ENCODE measurements around the gene ZNF532.

ZNF532 gene

DNA sequence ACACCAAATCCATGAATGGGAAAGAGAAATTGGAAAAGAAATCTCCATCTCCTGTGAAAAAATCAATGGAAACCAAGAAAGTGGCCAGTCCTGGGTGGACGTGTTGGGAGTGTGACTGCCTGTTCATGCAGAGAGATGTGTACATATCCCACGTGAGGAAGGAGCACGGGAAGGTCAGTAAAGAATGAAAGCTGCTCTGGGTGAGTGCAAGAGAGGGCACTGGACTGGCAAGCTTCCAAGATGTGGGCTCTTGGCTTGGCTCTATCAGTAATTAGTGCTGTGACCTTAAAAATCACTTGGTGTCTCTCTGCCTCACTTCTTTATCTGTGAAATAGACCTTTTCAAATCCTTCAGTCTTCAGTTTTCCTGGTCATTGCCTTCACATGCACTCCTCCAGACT lies 89.0 kb downstream of the ZNF532 start:
- TF ChIP-seq, protein P1, sequence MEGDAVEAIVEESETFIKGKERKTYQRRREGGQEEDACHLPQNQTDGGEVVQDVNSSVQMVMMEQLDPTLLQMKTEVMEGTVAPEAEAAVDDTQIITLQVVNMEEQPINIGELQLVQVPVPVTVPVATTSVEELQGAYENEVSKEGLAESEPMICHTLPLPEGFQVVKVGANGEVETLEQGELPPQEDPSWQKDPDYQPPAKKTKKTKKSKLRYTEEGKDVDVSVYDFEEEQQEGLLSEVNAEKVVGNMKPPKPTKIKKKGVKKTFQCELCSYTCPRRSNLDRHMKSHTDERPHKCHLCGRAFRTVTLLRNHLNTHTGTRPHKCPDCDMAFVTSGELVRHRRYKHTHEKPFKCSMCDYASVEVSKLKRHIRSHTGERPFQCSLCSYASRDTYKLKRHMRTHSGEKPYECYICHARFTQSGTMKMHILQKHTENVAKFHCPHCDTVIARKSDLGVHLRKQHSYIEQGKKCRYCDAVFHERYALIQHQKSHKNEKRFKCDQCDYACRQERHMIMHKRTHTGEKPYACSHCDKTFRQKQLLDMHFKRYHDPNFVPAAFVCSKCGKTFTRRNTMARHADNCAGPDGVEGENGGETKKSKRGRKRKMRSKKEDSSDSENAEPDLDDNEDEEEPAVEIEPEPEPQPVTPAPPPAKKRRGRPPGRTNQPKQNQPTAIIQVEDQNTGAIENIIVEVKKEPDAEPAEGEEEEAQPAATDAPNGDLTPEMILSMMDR (IDR thresholded peaks at IDR 0.05): no peak
- Histone ChIP-seq H3K4me3 (no peak overlapping the region), H3K27ac (no peak overlapping the region)
- DNase-seq (ENCODE audit: low spot score): no peak

DNA sequence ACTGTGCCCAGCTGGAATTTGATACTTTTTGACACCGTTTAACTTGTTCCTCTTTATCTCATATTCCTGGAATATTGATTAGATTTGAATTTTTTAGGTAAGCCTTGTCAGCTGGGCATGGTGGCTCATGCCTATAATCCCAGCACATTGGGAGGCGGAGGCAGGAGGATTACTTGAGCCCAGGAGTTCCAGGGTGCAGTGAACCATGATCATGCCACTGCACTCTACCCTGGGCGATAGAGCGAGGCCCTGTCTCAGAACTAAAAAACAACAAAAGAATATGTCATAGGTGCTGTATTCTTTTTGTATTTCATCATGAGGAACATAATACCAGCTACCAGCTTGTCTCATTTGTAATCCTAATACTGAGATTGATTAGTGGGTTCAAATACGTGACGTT lies 90.3 kb downstream of the ZNF532 start:
- Histone ChIP-seq H3K27ac (no peak overlapping the region), H3K4me3 (no peak overlapping the region)
- TF ChIP-seq, protein P1 (IDR thresholded peaks at IDR 0.05): no peak
- DNase-seq (ENCODE audit: low spot score): no peak

DNA sequence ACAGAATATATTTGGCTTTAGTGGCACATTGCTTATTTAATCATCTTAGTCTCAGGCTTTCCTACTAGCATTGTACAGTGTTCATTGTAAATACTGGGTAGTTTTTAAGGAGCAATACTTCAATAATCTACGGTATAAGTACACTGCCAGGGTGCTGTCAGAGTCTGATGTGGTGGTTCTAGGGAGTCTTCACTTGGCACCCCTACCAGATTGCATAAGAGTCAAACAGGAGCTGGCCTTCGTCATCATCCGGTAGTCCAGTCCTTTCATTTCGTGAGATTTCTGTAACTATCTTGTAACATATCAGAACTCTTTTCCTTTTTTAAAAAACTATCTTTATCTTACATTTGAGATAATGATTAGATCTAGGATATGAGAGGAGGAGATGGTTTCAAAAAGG lies 91.1 kb downstream of the ZNF532 start:
- Histone ChIP-seq H3K4me3 (no peak overlapping the region), H3K27ac (no peak overlapping the region)
- no peak for DNase-seq (ENCODE audit: low spot score)
- TF ChIP-seq, protein P1 (IDR thresholded peaks at IDR 0.05): no peak

GRCh38 chr18:58958628-58959027 lies 94.0 kb downstream of the ZNF532 start:
- no peak for DNase-seq (ENCODE audit: low spot score)
- TF ChIP-seq, protein P1 (IDR thresholded peaks at IDR 0.05): no peak
- Histone ChIP-seq H3K4me3 (no peak overlapping the region), H3K27ac (no peak overlapping the region)

GRCh38 chr18:58960508-58960907 lies 95.8 kb downstream of the ZNF532 start:
- Histone ChIP-seq H3K27ac (peak overlapping the region in 1 of 2 donors; percentile 12), H3K4me3 (no peak overlapping the region)
- DNase-seq (ENCODE audit: low spot score): no peak
- TF ChIP-seq, protein P1 (IDR thresholded peaks at IDR 0.05): no peak

GRCh38 chr18:58960946-58961722 lies 96.5 kb downstream of the ZNF532 start:
- H3K4me3 ChIP-seq: no peak overlapping the region
- H3K27ac ChIP-seq: no peak overlapping the region
- no peak for DNase-seq (ENCODE audit: low spot score)
- TF ChIP-seq, protein P1 (IDR thresholded peaks at IDR 0.05): no peak

- DNase-seq (ENCODE audit: low spot score): no peak
- TF ChIP-seq, protein P1 (IDR thresholded peaks at IDR 0.05): no peak
- Histone ChIP-seq H3K4me3 (no peak overlapping the region), H3K27ac (no peak overlapping the region)
These were observed 97.7 kb downstream of the ZNF532 start for GRCh38 chr18:58962336-58962735.

Data from coronary artery (tissue), 2 donors.